ENCODE measurements around the gene SNED1. TPM values are rescaled to one million over a fixed set of nuclear protein-coding genes. Genes with fewer than 3 reads are reported as not detected.

The SNED1 gene
- total RNA-seq, 1 donor from 2014 or later: 22.3 TPM

DNA sequence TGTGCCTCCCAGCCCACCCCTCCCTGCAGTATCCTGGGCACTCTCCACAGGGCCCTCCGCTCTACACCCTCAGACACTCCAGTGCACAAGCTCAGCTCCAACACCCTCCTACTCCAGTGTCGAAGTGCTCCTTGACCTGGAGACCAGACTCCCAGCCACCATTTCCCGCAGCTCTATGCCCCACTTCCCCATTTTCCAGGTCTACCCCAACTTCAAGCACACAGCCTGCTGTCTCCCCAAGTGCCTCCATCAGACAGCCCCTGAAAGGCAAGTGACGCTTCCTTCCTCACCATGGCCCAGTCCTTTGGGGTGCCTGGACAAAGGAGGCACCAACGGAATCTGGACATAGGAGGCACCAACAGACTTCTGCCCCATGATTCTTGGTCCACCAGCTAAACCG lies 143.6 kb downstream of the SNED1 start:
- intact Hi-C loops (cut with micrococcal nuclease): no loop called here

DNA sequence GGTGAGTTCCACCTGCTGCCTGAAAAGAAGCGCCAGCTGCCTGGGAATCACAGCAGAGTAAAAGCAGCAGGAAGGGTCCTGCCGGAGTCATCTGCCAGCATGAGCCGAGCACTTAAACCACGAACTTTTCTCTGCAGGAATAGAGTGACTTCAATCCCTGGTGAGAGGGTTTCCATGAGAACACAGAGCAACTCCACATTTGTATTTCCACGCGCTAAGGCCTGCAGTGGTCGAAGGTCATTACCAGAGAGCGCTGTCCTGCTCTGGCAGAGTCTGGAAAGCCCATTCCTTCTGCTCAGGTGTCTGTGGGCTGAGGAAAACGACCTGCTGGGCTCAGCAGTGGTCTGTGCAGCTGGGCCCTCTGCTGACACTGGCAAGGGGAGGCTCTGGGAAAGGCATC lies 144.2 kb downstream of the SNED1 start:
- intact Hi-C loops (cut with micrococcal nuclease): no loop called here

Other genes starting within 250 kb of the SNED1 start
- 0.17 and 0.42 TPM in 2 replicates for gene KIF1A, start 178.4 kb upstream of the SNED1 start, total RNA-seq
- not detected in 2 replicates for gene AGXT, start 129.8 kb upstream of the SNED1 start, total RNA-seq
- gene MAB21L4, start 102.5 kb upstream of the SNED1 start, total RNA-seq: not detected in 2 replicates
- gene CROCC2, start 92.3 kb upstream of the SNED1 start, total RNA-seq: not detected in 2 replicates
- 45.6 and 50.2 TPM in 2 replicates for gene MTERF4, start 103.7 kb downstream of the SNED1 start, total RNA-seq
- gene PASK, start 150.9 kb downstream of the SNED1 start, total RNA-seq: 99.6 and 109 TPM in 2 replicates
- 113 and 116 TPM in 2 replicates for gene PPP1R7, start 151.8 kb downstream of the SNED1 start, total RNA-seq
- gene ANO7, start 190.1 kb downstream of the SNED1 start, total RNA-seq: 0.46 and 0.61 TPM in 2 replicates

All from T-helper 1 cell treated with Interleukin-12 subunit alpha and Interleukin-12 subunit beta and Interleukin-4 antibody, amounts not matched to agents 30 ng/mL and 1 ng/mL, for 36 hours (primary cell).